ENCODE results near the gene ZNF23. TPM values are rescaled to one million over a fixed set of nuclear protein-coding genes. Genes with fewer than 3 reads are reported as not detected.

ZNF23 gene
- total RNA-seq, 4 donors from 2014 or later: 11.0 to 23.0 (median 14.6) TPM

GRCh38 chr16:71412270-71413160, 49.5 kb downstream of the ZNF23 start:
- Histone ChIP-seq H3K4me3 (no peak overlapping the region), H3K27me3 (peaks cover 59% of the 10 kb centered on the region), H3K27ac (no peak overlapping the region), H3K36me3 (no peaks in the 10 kb centered on the region), H3K9me3 (no peaks in the 10 kb centered on the region), H3K4me1 (peaks cover 0 to 9% (median 0%) of the 10 kb centered on the region in 3 donors)
- ATAC-seq: peak; percentile 56
- TF ChIP-seq, protein P1, sequence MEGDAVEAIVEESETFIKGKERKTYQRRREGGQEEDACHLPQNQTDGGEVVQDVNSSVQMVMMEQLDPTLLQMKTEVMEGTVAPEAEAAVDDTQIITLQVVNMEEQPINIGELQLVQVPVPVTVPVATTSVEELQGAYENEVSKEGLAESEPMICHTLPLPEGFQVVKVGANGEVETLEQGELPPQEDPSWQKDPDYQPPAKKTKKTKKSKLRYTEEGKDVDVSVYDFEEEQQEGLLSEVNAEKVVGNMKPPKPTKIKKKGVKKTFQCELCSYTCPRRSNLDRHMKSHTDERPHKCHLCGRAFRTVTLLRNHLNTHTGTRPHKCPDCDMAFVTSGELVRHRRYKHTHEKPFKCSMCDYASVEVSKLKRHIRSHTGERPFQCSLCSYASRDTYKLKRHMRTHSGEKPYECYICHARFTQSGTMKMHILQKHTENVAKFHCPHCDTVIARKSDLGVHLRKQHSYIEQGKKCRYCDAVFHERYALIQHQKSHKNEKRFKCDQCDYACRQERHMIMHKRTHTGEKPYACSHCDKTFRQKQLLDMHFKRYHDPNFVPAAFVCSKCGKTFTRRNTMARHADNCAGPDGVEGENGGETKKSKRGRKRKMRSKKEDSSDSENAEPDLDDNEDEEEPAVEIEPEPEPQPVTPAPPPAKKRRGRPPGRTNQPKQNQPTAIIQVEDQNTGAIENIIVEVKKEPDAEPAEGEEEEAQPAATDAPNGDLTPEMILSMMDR (IDR thresholded peaks at IDR 0.05): peak in 3 of 4 experiments; percentile 77 to 89 (median 83)
- TF ChIP-seq POLR2AphosphoS5 (IDR thresholded peaks at IDR 0.05) (no peak), EP300 (IDR thresholded peaks at IDR 0.05) (no peak), POLR2A (IDR thresholded peaks at IDR 0.05) (no peak)
- WGBS, 2 donors (ENCODE audit: low coverage in 1 of 2): 25 to 80% methylated on average over 1 to 3 of the region's 24 CpGs

DNA sequence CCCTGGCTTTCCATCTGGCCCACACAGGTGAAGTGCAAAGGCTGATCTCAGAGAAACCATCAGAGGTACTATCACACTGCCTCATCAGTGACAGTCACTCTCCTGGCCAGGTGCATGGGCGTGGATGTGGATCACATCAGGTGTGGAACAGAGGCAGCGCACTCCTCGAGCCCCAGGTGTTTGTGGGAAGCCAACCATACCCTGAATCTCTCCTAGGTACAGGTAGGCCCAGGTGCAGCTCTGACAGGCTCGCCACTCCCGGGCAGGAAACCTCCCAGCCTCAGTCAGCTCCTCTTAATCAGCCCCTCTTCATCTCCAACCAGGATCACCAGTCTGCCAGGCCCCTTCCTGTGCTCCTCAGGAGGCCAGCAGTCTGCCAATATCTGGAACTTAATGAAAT, 51.9 kb downstream of the ZNF23 start:
- ATAC-seq: no peak
- peaks cover 0 to 2% (median 0%) of the 10 kb centered on the region in 3 donors for H3K9me3 ChIP-seq
- WGBS, 2 donors (ENCODE audit: low coverage in 1 of 2): no CpG with 5 or more reads among the region's 5 CpGs
- no peak overlapping the region for H3K27ac ChIP-seq
- TF ChIP-seq POLR2AphosphoS5 (IDR thresholded peaks at IDR 0.05) (no peak), POLR2A (IDR thresholded peaks at IDR 0.05) (no peak), EP300 (IDR thresholded peaks at IDR 0.05) (no peak)
- TF ChIP-seq, protein P1 (IDR thresholded peaks at IDR 0.05): no peak
- H3K4me1 ChIP-seq: peaks cover 0 to 9% (median 0%) of the 10 kb centered on the region in 3 donors
- no peak overlapping the region for H3K4me3 ChIP-seq
- no peaks in the 10 kb centered on the region for H3K36me3 ChIP-seq
- peaks cover 60% of the 10 kb centered on the region for H3K27me3 ChIP-seq

- H3K4me3 ChIP-seq: no peak overlapping the region
- H3K36me3 ChIP-seq: no peaks in the 10 kb centered on the region
- TF ChIP-seq, protein P1 (IDR thresholded peaks at IDR 0.05): no peak
- TF ChIP-seq EP300 (IDR thresholded peaks at IDR 0.05): no peak
- TF ChIP-seq POLR2AphosphoS5 (IDR thresholded peaks at IDR 0.05): no peak
- TF ChIP-seq POLR2A (IDR thresholded peaks at IDR 0.05): no peak
- WGBS, 2 donors (ENCODE audit: low coverage in 1 of 2): 21 to 23% methylated on average over 6 to 16 of the region's 16 CpGs
- peaks cover 0 to 9% (median 0%) of the 10 kb centered on the region in 3 donors for H3K4me1 ChIP-seq
- no peak overlapping the region for H3K27ac ChIP-seq
- no peak for ATAC-seq
- peaks cover 65% of the 10 kb centered on the region for H3K27me3 ChIP-seq
- peaks cover 0 to 11% (median 0%) of the 10 kb centered on the region in 3 donors for H3K9me3 ChIP-seq
Observed at GRCh38 chr16:71409011-71409775, 52.9 kb downstream of the ZNF23 start.

- no peak for ATAC-seq
- 33 to 34% methylated on average over 1 to 2 of the region's 3 CpGs for WGBS, 2 donors (ENCODE audit: low coverage in 1 of 2)
- no peaks in the 10 kb centered on the region for H3K36me3 ChIP-seq
- TF ChIP-seq POLR2A (IDR thresholded peaks at IDR 0.05) (no peak), EP300 (IDR thresholded peaks at IDR 0.05) (no peak), POLR2AphosphoS5 (IDR thresholded peaks at IDR 0.05) (no peak)
- TF ChIP-seq, protein P1 (IDR thresholded peaks at IDR 0.05): no peak
- H3K4me3 ChIP-seq: no peak overlapping the region
- peaks cover 0 to 11% (median 0%) of the 10 kb centered on the region in 3 donors for H3K9me3 ChIP-seq
- peaks cover 65% of the 10 kb centered on the region for H3K27me3 ChIP-seq
- no peak overlapping the region for H3K27ac ChIP-seq
- H3K4me1 ChIP-seq: peaks cover 0 to 9% (median 0%) of the 10 kb centered on the region in 3 donors
Observed at GRCh38 chr16:71408536-71408935, 53.5 kb downstream of the ZNF23 start.
